Right forelimb (tissue), 1 donor: ENCODE measurements around the gene TMEM145.
"Not testable (repeated sequence)": the region's sequence is repeated elsewhere in the genome, so short reads cannot be mapped to it uniquely, and the experiment has no call there.

Source experiments
- DNase-seq: peaks from one replicate; pipeline ENCODE4 v3.0.0-alpha.2; 2018

TMEM145 gene

GRCh38 chr19:42313096-42313839 lies at the start of gene TMEM145:
TSS of gene TMEM145 (plus strand) at chr19:42313309. CDS start at chr19:42313377, 68 bp downstream.
- no peak for DNase-seq

GRCh38 chr19:42266105-42266504 lies 47.0 kb upstream of the TMEM145 start:
- DNase-seq, result not testable (repeated sequence)

- DNase-seq, result not testable (repeated sequence)
Measured at GRCh38 chr19:42266928-42267603, 46.0 kb upstream of the TMEM145 start.

GRCh38 chr19:42267644-42268141 lies 45.4 kb upstream of the TMEM145 start:
- no peak for DNase-seq

- peak; percentile 100 for DNase-seq
Measured at GRCh38 chr19:42268142-42268703, 44.9 kb upstream of the TMEM145 start.

- DNase-seq, result peak; percentile 100
Measured at GRCh38 chr19:42268704-42269477, 44.2 kb upstream of the TMEM145 start, which contains the start of gene CIC. TSS of gene CIC (plus strand) at chr19:42269252. CDS start at chr19:42271784, 2,532 bp downstream.

GRCh38 chr19:42269478-42270345 lies 43.4 kb upstream of the TMEM145 start:
- DNase-seq, result peak; percentile 43

- DNase-seq, result peak; percentile 43
Measured at GRCh38 chr19:42270346-42271044, 42.6 kb upstream of the TMEM145 start.

- DNase-seq, result peak; percentile 30
Measured at GRCh38 chr19:42271045-42271419, 42.1 kb upstream of the TMEM145 start.

- no peak for DNase-seq
Measured at GRCh38 chr19:42271861-42272534, 41.1 kb upstream of the TMEM145 start.

GRCh38 chr19:42272535-42272897 lies 40.6 kb upstream of the TMEM145 start:
- DNase-seq, result no peak

- DNase-seq, result no peak
Measured at GRCh38 chr19:42272989-42273406, 40.1 kb upstream of the TMEM145 start.

GRCh38 chr19:42273407-42274064 lies 39.6 kb upstream of the TMEM145 start:
- no peak for DNase-seq

- DNase-seq, result no peak
Measured at GRCh38 chr19:42274065-42274682, 38.9 kb upstream of the TMEM145 start.

GRCh38 chr19:42275103-42275502 lies 38.0 kb upstream of the TMEM145 start:
- no peak for DNase-seq

- DNase-seq, result no peak
Measured at GRCh38 chr19:42275517-42275916, 37.6 kb upstream of the TMEM145 start.

GRCh38 chr19:42276284-42276683 lies 36.8 kb upstream of the TMEM145 start:
- no peak for DNase-seq

GRCh38 chr19:42276821-42277220 lies 36.3 kb upstream of the TMEM145 start:
- DNase-seq, result no peak

GRCh38 chr19:42277821-42278451 lies 35.2 kb upstream of the TMEM145 start:
- peak; percentile 78 for DNase-seq
